Colonic mucosa (tissue), 4 donors: ENCODE data around the gene CDK5. TPM values are rescaled to one million over a fixed set of nuclear protein-coding genes. Genes with fewer than 3 reads are reported as not detected.

Source experiments
- DNase-seq: peaks from one replicate; pipeline ENCODE4 v3.0.0-alpha.2; 2020
- H3K27ac ChIP-seq: fragments of 200-600 bp; one replicate; pipeline ENCODE4 v1.8.0; 2021
- H3K27me3 ChIP-seq: fragments of 200-600 bp; one replicate; pipeline ENCODE4 v1.8.0; 2021
- H3K36me3 ChIP-seq: fragments of 200-600 bp; one replicate; pipeline ENCODE4 v1.8.0; 2021
- H3K4me1 ChIP-seq: fragments of 200-600 bp; one replicate; pipeline ENCODE4 v1.8.0; 2021; ENCODE audit warnings: mild to moderate bottlenecking
- H3K4me3 ChIP-seq: fragments of 200-600 bp; one replicate; pipeline ENCODE4 v1.8.0; 2021
- H3K9ac ChIP-seq, 2 donors: one replicate each; pipeline ENCODE4 v1.7.0; 2013; ENCODE audit warnings: control low read depth in 2 of 2, low read depth in 2 of 2, low read length in 2 of 2
- H3K9me3 ChIP-seq: fragments of 200-600 bp; one replicate; pipeline ENCODE4 v1.8.0; 2021
- intact Hi-C: fragments of 100-400 bp; cut with DNase I; formaldehyde crosslinking; loops from one replicate; pipeline ENCODE4 v1.14.1; 2022
- total RNA-seq, 2 donors: library from RNA; stranded (reverse); fragmentation: NEBNext Ultra II Directional in 1 of 2; extraction: Animal tissue kit (Norgen Biotek cat#: 25700) in 1 of 2; gene quantifications; one replicate each; pipeline ENCODE4 v1.2.1, GENCODE V29; 2021
- TF ChIP-seq, protein P1 (sequence below): fragments of 200-600 bp; IDR thresholded peaks from one replicate; pipeline ENCODE4 v1.8.0; 2022; ENCODE audit warnings: antibody characterized with exemption, mild to moderate bottlenecking
- donor health status: healthy.
- donor health status: DM: no; HTN: no; CAD: no.
- donor health status: DM: no; HTN: no; CAD: no.

The CDK5 gene
- total RNA-seq, 2 donors from 2014 or later, result 11.3 to 15.9 TPM

DNA sequence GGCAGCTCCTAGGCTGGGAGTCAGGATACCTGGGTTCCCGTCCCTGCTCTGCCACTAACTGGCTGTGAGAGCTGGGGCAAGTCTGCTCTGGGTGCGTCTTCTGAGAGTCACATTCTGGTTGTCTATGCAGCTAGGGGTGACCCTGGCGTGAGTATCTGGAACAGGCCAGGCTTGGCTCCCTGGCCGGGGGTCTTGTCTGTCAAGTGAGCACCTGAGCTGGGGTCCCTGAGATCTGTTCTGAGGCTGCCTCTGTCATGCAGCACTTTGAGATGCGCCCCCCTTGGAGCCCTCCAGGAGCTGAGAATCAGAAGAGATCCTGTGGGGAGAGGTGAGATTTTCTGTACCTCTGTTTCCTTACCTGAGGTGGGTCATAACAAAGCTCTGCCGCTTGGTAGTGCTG, 36.1 kb upstream of the CDK5 start:
- Histone ChIP-seq H3K36me3 (no peaks in the 10 kb centered on the region), H3K27ac (no peak overlapping the region), H3K27me3 (no peaks in the 10 kb centered on the region), H3K9me3 (no peaks in the 10 kb centered on the region), H3K4me3 (no peak overlapping the region), H3K4me1 (peaks cover 4% of the 10 kb centered on the region), H3K9ac (no peak overlapping the region)
- intact Hi-C loops, result no loop called here
- no peak for DNase-seq
- TF ChIP-seq, protein P1, sequence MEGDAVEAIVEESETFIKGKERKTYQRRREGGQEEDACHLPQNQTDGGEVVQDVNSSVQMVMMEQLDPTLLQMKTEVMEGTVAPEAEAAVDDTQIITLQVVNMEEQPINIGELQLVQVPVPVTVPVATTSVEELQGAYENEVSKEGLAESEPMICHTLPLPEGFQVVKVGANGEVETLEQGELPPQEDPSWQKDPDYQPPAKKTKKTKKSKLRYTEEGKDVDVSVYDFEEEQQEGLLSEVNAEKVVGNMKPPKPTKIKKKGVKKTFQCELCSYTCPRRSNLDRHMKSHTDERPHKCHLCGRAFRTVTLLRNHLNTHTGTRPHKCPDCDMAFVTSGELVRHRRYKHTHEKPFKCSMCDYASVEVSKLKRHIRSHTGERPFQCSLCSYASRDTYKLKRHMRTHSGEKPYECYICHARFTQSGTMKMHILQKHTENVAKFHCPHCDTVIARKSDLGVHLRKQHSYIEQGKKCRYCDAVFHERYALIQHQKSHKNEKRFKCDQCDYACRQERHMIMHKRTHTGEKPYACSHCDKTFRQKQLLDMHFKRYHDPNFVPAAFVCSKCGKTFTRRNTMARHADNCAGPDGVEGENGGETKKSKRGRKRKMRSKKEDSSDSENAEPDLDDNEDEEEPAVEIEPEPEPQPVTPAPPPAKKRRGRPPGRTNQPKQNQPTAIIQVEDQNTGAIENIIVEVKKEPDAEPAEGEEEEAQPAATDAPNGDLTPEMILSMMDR, result no peak

DNA sequence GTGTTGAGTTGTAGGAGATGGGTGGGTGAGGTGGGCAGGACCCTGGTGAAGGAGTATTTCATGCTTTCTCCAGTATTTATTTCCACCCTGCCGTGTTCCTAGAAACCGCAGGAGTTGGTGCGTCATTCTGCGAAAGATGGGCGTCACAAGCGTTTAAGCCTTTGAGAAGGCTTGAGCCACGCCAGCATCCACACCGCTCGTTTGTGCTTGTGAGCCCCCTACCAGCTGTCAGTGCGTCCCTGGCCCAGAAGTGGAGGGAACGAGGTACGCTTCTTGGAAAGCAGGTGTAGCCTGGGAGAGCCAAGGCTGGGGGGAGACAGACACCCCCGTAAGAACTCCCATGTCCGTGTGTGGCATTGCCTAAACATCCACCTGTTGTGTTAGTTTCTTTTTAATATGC, 34.3 kb upstream of the CDK5 start:
- Histone ChIP-seq H3K36me3 (no peaks in the 10 kb centered on the region), H3K27me3 (no peaks in the 10 kb centered on the region), H3K9ac (no peak overlapping the region), H3K4me1 (peaks cover 9% of the 10 kb centered on the region), H3K27ac (no peak overlapping the region), H3K4me3 (no peak overlapping the region), H3K9me3 (no peaks in the 10 kb centered on the region)
- TF ChIP-seq, protein P1, result no peak
- DNase-seq, result no peak
- intact Hi-C loops, result no loop called here

DNA sequence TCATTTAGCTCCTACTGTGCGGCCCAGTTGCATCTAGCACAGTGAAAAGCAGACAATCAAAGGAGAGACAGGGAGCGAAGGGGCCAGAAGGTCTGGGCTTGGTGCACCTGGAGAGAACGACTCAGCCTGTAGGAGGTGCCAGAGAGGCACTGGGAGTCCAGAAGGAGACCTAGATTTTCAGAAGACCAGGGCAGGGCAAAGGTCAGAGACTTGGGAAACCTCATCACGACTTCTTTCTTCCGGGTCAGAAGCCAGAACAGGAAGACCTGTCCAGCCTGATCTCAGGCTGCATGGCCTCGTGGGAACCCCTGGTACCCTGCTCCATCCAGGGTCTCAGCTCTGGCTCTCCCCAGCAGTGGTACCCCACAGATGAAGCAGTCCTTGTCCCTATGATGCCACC, 33.7 kb upstream of the CDK5 start:
- TF ChIP-seq, protein P1, result peak; percentile 53
- H3K4me3 ChIP-seq, result no peak overlapping the region
- H3K4me1 ChIP-seq, result peaks cover 9% of the 10 kb centered on the region
- no peak overlapping the region for H3K9ac ChIP-seq
- intact Hi-C loops, result no loop called here
- no peaks in the 10 kb centered on the region for H3K27me3 ChIP-seq
- DNase-seq, result peak; percentile 78
- no peak overlapping the region for H3K27ac ChIP-seq
- H3K9me3 ChIP-seq, result no peaks in the 10 kb centered on the region
- no peaks in the 10 kb centered on the region for H3K36me3 ChIP-seq

DNA sequence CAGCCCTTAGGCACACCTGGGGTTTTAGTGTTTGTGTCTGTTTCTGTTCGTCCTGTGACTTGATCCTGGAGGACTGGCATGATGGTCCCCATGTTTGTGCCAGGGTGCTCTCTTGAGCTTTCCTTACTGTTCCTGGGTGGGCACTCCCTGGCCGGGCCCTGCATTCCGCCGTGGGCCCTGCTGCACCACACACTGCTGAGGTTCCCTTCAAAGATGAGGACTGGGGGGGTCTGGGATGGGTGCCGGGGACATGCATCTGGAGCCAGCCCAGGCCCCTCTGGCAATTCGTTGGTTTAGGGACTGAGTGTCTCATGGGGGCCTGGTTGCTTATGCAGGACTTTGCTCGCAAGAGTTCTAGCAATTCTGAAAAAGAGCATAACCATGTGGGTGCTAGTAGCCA, 33.3 kb upstream of the CDK5 start:
- H3K36me3 ChIP-seq, result no peaks in the 10 kb centered on the region
- intact Hi-C loops, result no loop called here
- H3K27me3 ChIP-seq, result no peaks in the 10 kb centered on the region
- H3K27ac ChIP-seq, result no peak overlapping the region
- no peaks in the 10 kb centered on the region for H3K9me3 ChIP-seq
- H3K9ac ChIP-seq, result no peak overlapping the region
- TF ChIP-seq, protein P1, result no peak
- no peak for DNase-seq
- no peak overlapping the region for H3K4me3 ChIP-seq
- H3K4me1 ChIP-seq, result peaks cover 9% of the 10 kb centered on the region

DNA sequence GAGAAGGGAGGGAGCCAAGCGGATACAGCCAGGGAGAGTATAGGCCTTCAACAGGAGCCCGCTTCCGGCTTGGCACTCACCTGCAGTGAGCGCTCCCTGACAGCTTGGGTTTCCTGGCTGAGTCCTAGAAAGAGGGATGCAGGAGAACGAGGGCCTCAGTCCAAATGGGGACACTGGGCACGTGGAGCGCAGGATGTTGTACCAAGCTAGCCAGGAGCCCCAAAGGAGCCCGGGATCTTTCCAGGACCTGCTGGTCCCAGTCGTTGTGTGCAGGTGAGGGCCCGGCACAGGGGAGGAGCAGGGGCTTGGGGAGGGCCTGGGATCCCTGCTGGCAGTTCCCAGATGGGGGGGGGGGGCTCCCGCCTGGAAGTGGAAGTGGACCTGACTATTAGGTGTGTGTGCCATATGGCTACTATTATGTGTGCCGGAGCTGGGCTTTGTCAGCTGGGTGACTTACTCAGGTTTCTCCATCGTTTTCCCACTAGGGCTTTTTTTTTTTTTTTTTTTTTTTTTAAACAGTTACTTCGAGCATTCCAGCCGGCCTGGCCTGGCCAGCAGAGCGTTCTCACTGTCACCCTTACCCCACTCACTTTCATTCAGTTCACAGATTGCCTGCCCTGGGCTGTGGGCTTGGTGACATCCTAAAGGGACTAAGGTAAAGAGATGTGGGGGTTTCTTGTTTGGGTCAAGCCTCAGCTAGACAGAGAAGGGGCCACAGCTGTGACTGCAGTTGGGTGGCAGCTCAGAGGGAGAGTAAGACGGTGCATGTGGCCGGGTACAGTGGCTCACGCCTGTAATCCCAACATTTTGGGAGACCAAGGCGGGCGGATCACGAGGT, 32.4 kb upstream of the CDK5 start:
- H3K4me1 ChIP-seq, result peaks cover 9% of the 10 kb centered on the region
- TF ChIP-seq, protein P1, result no peak
- DNase-seq, result no peak
- no peaks in the 10 kb centered on the region for H3K36me3 ChIP-seq
- intact Hi-C loops, result no loop called here
- peak overlapping the region; percentile 77 for H3K27ac ChIP-seq
- no peaks in the 10 kb centered on the region for H3K27me3 ChIP-seq
- H3K4me3 ChIP-seq, result no peak overlapping the region
- no peaks in the 10 kb centered on the region for H3K9me3 ChIP-seq
- H3K9ac ChIP-seq, result peak overlapping the region; percentile 57 to 92
